ENCODE results near the gene BRD4. TPM values are rescaled to one million over a fixed set of nuclear protein-coding genes. Genes with fewer than 3 reads are reported as not detected.

Gene BRD4
- total RNA-seq, result 14.7 and 18.9 TPM in 2 replicates

DNA sequence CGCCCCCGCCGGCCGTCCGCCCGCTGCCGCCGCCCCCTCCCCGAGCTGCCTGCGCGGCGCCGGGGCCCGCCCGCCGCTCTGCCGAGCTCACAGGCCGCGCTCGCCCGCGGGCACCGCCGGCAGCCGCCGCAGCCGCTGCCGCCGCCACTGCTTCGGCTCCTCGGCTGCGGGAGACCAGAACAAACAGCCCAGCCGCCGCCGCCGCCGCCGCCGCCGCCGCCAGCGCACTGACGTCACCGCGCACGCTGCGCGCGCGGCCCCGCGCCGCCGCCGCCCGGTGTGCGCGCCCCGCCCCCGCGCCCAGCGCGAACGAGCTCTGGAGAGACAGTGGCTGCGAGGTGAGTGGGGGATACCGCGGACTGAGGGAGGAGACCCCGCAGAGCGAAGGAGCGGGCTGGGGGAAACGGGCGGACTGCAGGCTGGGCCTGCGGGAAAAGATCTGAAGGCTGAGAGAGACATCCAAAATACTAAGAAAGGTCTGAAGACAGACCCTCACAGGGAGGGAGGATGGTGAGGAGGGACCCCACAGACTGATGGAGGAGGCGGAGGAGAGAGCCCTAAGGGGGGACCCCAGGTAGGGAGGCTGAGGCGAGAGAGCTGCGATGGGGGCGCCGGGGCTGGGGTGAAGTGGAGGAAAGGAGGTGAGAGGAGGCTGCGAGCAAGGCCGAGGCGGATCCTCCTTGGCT lies at the start of gene BRD4:
TSS of gene BRD4 (minus strand) at position 229 of the 686 bp plus-strand sequence. CDS start 59,440 bp downstream, outside the sequence.
- peak within 1 kb of the TSS; percentile 97 for H3K4me3 ChIP-seq (ENCODE audit: low read depth, low read length)
- TF ChIP-seq, protein P1, sequence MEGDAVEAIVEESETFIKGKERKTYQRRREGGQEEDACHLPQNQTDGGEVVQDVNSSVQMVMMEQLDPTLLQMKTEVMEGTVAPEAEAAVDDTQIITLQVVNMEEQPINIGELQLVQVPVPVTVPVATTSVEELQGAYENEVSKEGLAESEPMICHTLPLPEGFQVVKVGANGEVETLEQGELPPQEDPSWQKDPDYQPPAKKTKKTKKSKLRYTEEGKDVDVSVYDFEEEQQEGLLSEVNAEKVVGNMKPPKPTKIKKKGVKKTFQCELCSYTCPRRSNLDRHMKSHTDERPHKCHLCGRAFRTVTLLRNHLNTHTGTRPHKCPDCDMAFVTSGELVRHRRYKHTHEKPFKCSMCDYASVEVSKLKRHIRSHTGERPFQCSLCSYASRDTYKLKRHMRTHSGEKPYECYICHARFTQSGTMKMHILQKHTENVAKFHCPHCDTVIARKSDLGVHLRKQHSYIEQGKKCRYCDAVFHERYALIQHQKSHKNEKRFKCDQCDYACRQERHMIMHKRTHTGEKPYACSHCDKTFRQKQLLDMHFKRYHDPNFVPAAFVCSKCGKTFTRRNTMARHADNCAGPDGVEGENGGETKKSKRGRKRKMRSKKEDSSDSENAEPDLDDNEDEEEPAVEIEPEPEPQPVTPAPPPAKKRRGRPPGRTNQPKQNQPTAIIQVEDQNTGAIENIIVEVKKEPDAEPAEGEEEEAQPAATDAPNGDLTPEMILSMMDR (conservative IDR thresholded peaks at IDR 0.05; ENCODE audit: low read depth, low read length), result no peak
- DNase-seq (ENCODE audit: low read depth), result no peak

DNA sequence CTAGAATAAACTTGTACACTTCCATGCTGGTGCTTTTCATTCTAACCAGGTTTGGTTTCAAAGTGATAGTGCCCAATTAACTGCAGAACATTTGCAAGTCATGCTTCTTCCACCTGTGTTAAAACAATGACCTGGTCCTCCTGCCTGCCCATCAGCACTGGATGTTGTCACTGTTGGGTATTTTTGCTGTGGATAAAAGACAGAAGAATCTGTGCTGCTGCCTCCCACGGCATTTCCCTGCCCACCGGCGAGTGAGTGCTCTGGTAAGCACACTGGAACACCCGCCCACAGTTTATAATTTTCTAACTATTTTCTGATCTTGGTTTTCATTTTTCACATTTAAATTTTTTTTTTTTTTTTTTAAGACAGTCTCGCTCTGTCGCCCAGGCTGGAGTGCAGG lies 49.5 kb upstream of the BRD4 start:
- DNase-seq (ENCODE audit: low read depth), result no peak

DNA sequence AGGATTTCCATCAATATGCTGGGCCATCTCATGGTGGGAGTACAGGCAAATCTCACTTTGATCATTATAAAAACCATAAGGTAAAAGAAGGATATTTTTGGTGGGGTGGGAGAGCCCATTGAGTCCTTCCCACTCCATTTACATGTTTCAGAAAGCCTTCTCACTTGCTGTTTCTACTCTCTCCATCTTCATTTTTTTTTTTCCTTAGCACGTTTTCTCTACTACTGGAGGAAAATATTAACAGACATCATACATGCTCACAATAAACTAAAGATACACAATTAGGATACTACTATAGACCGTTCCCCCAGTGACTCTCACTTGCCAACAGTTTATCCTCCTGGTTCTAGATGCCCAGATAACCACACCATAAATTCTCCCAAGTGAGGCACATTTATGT lies 49.1 kb upstream of the BRD4 start:
- DNase-seq (ENCODE audit: low read depth), result no peak
- TF ChIP-seq, protein P1 (conservative IDR thresholded peaks at IDR 0.05; ENCODE audit: low read depth, low read length), result no peak
- H3K4me3 ChIP-seq (ENCODE audit: low read depth, low read length), result no peak overlapping the region

More for the DNA sequence above, 49.5 kb upstream of the BRD4 start:
- TF ChIP-seq, protein P1 (conservative IDR thresholded peaks at IDR 0.05; ENCODE audit: low read depth, low read length), result no peak
- no peak overlapping the region for H3K4me3 ChIP-seq (ENCODE audit: low read depth, low read length)

DNA sequence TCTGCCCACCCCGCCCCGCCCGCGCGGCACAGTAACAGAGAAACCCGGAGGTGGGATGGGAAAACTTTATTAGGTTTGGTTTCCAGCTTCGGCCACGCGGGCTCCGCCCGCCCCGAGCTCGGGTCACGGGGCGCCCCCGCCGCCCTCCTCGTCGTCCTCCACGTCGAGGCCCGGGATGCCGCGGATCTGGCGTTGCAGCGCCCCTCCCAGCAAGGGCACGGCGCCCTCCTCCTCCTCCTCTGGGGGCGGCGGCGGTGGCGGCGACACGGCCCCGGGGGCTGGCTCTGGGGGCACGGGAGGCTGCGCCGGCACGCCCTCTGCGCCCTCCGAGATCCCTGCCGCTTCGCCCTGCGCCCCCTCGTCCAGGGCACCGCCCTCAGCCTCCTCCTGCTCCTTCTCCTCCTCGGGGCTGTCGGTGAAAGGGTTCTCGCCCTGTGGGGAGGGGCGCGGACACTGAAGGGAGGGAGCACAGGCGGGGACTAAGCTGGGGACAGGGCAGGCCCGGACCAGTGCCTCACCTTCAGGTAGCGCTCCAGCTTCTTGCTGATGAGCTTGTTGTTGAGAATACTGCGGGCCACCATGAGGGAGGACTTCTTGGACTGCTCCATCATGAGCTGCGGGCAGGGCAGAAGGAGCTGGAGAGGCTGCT lies 47.8 kb upstream of the BRD4 start:
- peak overlapping the region; percentile 63 for H3K4me3 ChIP-seq (ENCODE audit: low read depth, low read length)
- TF ChIP-seq, protein P1 (conservative IDR thresholded peaks at IDR 0.05; ENCODE audit: low read depth, low read length), result no peak
- no peak for DNase-seq (ENCODE audit: low read depth)

DNA sequence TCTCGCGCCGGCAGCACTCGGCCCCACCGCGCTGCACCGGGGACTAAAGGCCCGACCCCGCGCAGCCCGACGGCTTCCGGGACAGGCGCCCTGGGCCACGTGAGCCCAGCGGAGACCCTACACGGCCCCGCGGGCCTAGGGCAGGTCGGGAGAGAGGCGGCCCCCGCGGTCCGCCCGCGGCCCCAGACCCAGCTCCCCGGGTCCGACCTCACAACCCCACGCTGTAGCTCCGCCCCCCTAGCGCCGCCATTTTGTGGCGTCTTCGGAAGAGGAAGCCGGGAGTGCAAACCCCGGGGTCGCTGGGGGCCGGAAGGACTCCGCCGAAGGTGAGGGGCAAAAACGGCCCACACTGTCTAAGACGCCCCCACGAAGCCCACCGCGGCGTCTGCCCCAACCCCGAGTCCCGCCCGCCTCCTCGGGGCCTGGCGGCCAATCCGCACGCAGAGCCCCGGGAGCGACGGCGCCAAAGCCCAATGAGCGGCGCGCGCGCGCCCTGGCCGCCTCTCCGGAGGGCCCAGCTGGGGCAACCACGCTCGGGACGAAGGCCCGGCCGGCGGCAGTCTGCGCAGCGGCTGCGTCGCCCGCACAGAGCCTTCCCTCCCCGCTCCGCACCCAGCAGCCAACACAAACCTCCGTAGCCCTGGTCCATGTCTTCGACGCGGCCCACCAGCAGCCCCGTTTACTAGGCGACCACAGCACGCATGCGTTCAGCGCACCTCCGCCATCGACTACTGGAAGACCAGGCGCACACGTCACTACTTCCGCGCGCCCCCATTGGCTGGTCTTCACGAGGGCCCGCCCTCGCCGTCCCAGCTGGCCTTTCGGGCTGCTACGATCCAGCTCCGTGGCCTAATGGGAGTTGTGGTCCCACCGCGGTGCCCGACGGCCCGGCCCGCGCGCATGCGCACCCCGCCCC lies 47.0 kb upstream of the BRD4 start, which contains the start of gene AKAP8:
TSS of gene AKAP8 (minus strand) at position 705 of the 916 bp plus-strand sequence. CDS start at position 649, 56 bp downstream.
- TF ChIP-seq, protein P1 (conservative IDR thresholded peaks at IDR 0.05; ENCODE audit: low read depth, low read length), result no peak
- H3K4me3 ChIP-seq (ENCODE audit: low read depth, low read length), result peak within 1 kb of the TSS; percentile 100
- peak; percentile 61 for DNase-seq (ENCODE audit: low read depth)

DNA sequence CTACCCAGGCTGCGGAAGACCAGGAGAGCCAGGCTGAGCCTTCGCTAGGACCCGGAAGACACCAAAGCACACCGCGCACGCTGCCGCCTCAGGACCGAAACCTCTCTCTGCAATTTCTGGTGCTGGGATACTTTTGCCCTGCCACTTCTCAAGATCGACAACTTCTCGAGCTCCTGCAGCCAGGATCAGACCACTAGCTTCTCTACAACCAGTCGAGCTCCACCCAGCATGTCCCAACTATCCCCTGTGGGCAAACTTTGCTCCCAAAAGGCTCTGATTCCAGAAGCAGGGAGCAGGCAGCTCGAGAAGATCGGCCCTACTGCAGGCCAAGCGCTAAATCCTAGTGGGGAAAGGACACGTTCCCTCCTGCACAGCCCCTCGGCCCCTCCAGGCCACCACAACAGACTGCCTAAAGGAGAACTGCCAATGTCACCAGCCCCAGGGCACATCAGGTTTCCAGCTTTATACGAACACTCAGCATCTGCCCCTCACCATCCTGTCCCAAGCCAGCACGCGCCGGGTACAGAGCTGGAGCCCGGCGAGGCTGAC lies 46.3 kb upstream of the BRD4 start:
- DNase-seq (ENCODE audit: low read depth), result no peak
- TF ChIP-seq, protein P1 (conservative IDR thresholded peaks at IDR 0.05; ENCODE audit: low read depth, low read length), result no peak
- H3K4me3 ChIP-seq (ENCODE audit: low read depth, low read length), result peak overlapping the region; percentile 100
